Prostate gland (tissue), 2 donors: ENCODE measurements around the gene ATP8B3. TPM values are rescaled to one million over a fixed set of nuclear protein-coding genes. Genes with fewer than 3 reads are reported as not detected.

Experiments used
- DNase-seq: peaks from one replicate; pipeline ENCODE4 v3.0.0-alpha.2; 2019; ENCODE audit warnings: low spot score
- H3K27ac ChIP-seq, 2 donors: fragments of 200-600 bp; sonication (generic); 2 replicates each; pipeline ENCODE4 v1.5.1; 2017 to 2019
- H3K27me3 ChIP-seq: fragments of 200-600 bp; sonication (generic); replicated peaks from 2 replicates; pipeline ENCODE4 v1.5.1; 2019; ENCODE audit not compliant: insufficient read depth
- H3K36me3 ChIP-seq, 2 donors: fragments of 200-600 bp; sonication (generic); 1 replicate in 1 of 2; 2 replicates in 1 of 2; pipeline versions ENCODE4 v1.5.1 to v1.8.1; 2017 to 2019
- H3K4me1 ChIP-seq: fragments of 200-600 bp; sonication (generic); replicated peaks from 2 replicates; pipeline ENCODE4 v1.5.1; 2019
- H3K4me3 ChIP-seq, 2 donors: fragments of 200-600 bp; sonication (generic); 2 replicates each; pipeline ENCODE4 v1.5.1; 2017 to 2019
- H3K9me3 ChIP-seq: fragments of 200-600 bp; sonication (generic); 2 replicates; pipeline ENCODE4 v1.5.1; 2017
- POLR2A ChIP-seq: fragments of 450-650 bp; IDR thresholded peaks from one replicate; pipeline ENCODE4 v1.6.1; 2016; ENCODE audit warnings: antibody characterized with exemption, mild to moderate bottlenecking
- POLR2AphosphoS5 ChIP-seq: sonication (generic); formaldehyde crosslinking; IDR thresholded peaks from one replicate; pipeline ENCODE4 v1.6.1; 2017; ENCODE audit warnings: antibody characterized with exemption
- WGBS: methylation state at CpG from one replicate; pipeline ENCODE4 v1.1.5; 2018; 5-methylcytosine and 5-hydroxymethylcytosine counted together
- intact Hi-C: fragments of 100-400 bp; cut with DNase I; formaldehyde crosslinking; loops from one replicate; pipeline ENCODE4 v1.14.2; 2022
- total RNA-seq, 2 donors: library from RNA; depleted of rRNA; stranded (reverse); fragments of >200 nt; gene quantifications; one replicate each; pipeline ENCODE4 v1.1.0, GENCODE V29; 2016
- TF ChIP-seq, protein P1 (sequence below), 4 experiments: fragments of 200-600 bp in 2 of 4; fragments of 450-650 bp in 2 of 4; sonication (generic) in 2 of 4; IDR thresholded peaks; 1 replicate in 3 of 4; 2 replicates in 1 of 4; pipeline ENCODE4 v1.5.1; 2016 to 2019; ENCODE audit warnings: antibody characterized with exemption in 4 of 4, mild to moderate bottlenecking in 2 of 4, moderate library complexity in 2 of 4

The ATP8B3 gene
- total RNA-seq, 2 donors from 2014 or later: 0.18 to 4.7 TPM

DNA sequence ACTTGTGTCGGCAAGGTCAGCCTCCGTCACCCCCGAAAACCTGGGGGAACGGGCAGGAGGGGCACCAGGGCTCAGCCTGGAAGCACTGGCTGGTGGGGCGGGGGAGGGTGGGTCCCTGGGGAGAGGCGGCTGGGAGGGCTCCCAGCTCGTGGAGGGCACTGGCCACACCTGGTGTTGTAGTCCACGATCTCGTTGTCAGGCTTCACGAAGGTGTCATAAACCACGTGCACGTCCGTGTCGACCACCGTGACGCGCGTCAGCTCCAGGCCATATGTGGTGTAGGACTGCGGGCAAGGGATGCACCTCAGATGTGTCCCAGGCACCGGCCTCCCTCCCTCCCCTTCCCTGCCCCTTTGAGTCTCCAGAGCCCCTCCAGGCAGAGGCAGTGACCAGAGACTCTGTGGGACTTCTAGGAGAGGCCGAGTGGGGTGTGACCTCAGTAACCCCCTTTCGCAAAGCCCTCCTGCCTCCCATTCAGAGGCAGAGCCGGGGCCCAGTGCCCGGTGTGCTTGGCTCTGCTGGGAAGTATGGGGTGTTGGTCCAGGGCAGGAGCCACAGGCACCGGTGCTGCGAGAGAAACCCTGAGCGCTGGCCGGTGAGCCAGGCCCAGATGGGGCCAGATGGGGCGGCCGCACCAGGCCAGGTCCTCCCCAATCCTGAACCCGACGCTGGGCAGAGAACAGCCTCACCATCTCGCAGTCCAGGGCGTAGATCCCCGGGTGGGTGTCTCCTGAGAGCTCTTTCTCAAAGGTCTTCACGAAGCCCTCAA is 4.6 kb upstream of the ATP8B3 start:
- Histone ChIP-seq H3K27ac (no peak overlapping the region), H3K4me1 (peaks cover 5% of the 10 kb centered on the region), H3K36me3 (peaks cover 17 to 25% of the 10 kb centered on the region in 2 donors), H3K9me3 (no peaks in the 10 kb centered on the region), H3K4me3 (no peak overlapping the region), H3K27me3 (no peaks in the 10 kb centered on the region)
- no peak for DNase-seq
- 93% methylated on average over 36 of the region's 36 CpGs for WGBS
- TF ChIP-seq POLR2A (no peak), POLR2AphosphoS5 (no peak)
- TF ChIP-seq, protein P1, sequence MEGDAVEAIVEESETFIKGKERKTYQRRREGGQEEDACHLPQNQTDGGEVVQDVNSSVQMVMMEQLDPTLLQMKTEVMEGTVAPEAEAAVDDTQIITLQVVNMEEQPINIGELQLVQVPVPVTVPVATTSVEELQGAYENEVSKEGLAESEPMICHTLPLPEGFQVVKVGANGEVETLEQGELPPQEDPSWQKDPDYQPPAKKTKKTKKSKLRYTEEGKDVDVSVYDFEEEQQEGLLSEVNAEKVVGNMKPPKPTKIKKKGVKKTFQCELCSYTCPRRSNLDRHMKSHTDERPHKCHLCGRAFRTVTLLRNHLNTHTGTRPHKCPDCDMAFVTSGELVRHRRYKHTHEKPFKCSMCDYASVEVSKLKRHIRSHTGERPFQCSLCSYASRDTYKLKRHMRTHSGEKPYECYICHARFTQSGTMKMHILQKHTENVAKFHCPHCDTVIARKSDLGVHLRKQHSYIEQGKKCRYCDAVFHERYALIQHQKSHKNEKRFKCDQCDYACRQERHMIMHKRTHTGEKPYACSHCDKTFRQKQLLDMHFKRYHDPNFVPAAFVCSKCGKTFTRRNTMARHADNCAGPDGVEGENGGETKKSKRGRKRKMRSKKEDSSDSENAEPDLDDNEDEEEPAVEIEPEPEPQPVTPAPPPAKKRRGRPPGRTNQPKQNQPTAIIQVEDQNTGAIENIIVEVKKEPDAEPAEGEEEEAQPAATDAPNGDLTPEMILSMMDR (IDR thresholded peaks at IDR 0.05): no peak
- intact Hi-C loops: no loop called here

DNA sequence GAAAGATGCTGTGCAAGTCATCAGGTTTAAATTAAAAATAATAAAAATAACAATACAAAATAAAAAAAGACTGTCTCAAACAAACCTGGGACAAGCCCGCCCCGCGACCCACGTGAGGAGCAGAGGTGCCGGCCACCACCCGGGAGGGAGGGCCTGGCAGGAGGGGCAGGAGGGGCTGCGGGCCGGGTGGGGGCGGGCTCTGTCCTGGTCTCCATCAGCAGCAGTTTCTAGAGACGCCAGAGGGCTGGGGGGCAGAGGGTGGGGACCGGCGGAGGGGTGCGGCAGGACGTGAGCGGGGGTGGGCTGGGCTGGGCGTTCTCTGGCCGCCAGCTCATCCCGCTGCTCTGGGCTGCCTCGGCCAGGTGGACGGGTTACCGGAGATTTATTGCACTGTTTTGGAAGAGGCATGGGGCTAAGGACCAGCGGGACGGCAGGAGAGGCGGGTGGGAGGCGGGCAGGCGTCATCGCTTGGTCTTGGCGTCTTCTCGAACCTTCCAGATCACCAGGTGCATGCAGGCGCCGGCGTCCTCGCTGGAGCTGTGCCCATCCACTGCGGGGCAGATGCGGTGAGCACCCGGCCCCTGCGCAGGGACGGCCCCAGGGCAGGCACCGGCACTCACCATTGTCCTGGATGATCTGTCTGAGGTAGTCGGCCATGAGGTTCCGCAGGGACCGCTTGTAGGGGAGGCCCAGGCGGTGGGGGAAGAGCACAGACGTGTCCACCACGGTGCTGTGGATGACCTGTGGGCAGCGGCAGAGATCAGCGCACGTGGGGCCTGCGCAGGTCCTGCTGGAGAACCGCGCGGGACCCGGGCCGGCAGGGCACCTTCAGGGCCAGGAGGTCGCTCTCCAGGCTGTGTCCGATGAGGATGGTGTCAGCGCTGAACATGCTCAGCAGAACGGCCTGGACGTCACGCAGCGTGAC is 3.8 kb upstream of the ATP8B3 start:
- Histone ChIP-seq H3K27ac (no peak overlapping the region), H3K27me3 (no peaks in the 10 kb centered on the region), H3K36me3 (peaks cover 17 to 20% of the 10 kb centered on the region in 2 donors), H3K4me1 (peaks cover 8% of the 10 kb centered on the region), H3K4me3 (no peak overlapping the region), H3K9me3 (no peaks in the 10 kb centered on the region)
- DNase-seq: no peak
- intact Hi-C loops: no loop called here
- WGBS: 87% methylated on average over 57 of the region's 61 CpGs
- TF ChIP-seq, protein P1 (IDR thresholded peaks at IDR 0.05): no peak
- no peak for TF ChIP-seq POLR2A
- TF ChIP-seq POLR2AphosphoS5: no peak

DNA sequence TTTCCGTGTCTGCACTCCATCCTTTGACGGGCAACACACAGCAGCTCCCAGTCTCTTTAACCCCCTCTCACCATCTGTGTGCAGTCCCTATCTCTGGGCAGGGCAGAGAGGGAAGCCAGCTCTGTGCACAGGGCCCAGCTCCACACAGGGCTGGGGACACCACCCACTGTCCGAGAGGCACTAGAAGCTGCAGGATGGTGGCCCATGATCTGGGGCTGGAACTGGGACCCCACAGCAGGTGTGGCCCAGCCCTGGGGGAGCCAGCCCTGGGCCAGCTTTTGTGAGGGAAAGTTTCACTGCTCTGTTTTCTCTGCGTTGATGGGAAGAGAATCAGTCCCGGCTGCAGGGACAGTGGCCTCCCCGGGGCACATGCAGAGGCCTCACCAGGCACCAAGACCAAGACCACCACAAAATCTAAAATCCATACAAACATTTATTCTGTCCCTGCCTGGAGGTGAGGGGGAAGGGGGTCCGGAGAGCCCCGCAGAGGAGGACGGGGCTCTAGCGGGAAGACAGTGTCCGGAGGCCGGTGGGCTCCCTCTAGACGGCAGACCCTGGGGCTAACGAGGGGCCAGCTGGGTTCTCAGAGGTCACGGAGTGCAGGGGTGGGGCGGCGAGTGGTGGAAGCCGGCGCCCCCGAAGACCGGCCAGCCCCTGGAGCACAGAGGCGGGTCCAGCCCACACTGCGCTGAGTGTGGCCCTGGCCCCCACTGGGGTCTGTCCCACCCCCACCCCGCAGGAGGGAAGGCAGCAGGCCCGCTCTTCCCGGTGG is 2.9 kb upstream of the ATP8B3 start:
- Histone ChIP-seq H3K36me3 (peaks cover 16 to 20% of the 10 kb centered on the region in 2 donors), H3K9me3 (no peaks in the 10 kb centered on the region), H3K27ac (no peak overlapping the region), H3K4me1 (peaks cover 8% of the 10 kb centered on the region), H3K27me3 (no peaks in the 10 kb centered on the region), H3K4me3 (no peak overlapping the region)
- 85% methylated on average over 26 of the region's 26 CpGs for WGBS
- no peak for DNase-seq
- TF ChIP-seq POLR2A (no peak), POLR2AphosphoS5 (no peak)
- TF ChIP-seq, protein P1 (IDR thresholded peaks at IDR 0.05): no peak
- intact Hi-C loops: no loop called here

DNA sequence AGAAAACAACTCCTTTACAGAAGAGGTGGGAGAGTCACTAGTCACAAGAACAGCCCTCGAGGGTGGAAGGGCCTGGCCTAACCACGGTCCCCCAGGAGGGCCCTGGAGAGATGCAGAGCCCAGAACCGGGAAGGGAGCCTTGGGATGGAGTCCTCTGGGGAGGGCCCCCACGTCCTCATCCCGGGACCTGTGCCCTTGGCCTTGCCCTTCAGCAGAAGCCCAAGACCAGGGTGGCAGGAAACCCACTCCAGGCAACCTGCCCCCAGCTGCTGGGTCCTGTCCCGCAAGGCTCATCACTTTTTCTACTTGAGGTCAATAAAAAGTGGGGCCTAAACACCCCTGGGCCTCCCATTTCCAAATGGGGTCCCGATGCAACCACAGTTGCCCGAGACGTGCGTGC is 2.3 kb upstream of the ATP8B3 start:
- peaks cover 8% of the 10 kb centered on the region for H3K4me1 ChIP-seq
- no peaks in the 10 kb centered on the region for H3K9me3 ChIP-seq
- WGBS: 83% methylated on average over 10 of the region's 10 CpGs
- intact Hi-C loops: no loop called here
- no peaks in the 10 kb centered on the region for H3K27me3 ChIP-seq
- no peak overlapping the region for H3K27ac ChIP-seq
- H3K36me3 ChIP-seq: peaks cover 15 to 20% of the 10 kb centered on the region in 2 donors
- H3K4me3 ChIP-seq: no peak overlapping the region
- DNase-seq: no peak
- TF ChIP-seq POLR2A: no peak
- TF ChIP-seq, protein P1 (IDR thresholded peaks at IDR 0.05): no peak
- TF ChIP-seq POLR2AphosphoS5: no peak
